AG10803 (cell line): ENCODE measurements around the gene PRCP.

Source experiments
- DNase-seq: peaks from one replicate; pipeline ENCODE4 v3.0.0; 2010; ENCODE audit warnings: low read depth
- H3K4me3 ChIP-seq: 2 replicates; pipeline ENCODE4 v1.5.1; 2011; ENCODE audit warnings: mild to moderate bottlenecking, low read length, control low read depth
- CTCF ChIP-seq: conservative IDR thresholded peaks from 2 replicates; pipeline ENCODE4 v1.5.1; 2011; ENCODE audit warnings: mild to moderate bottlenecking, low read length, control low read depth, inconsistent platforms

The PRCP gene

GRCh38 chr11:82829101-82829500, 71.1 kb downstream of the PRCP start:
- TF ChIP-seq CTCF, result no peak
- no peak for DNase-seq
- H3K4me3 ChIP-seq, result no peak overlapping the region

GRCh38 chr11:82828472-82828871, 71.8 kb downstream of the PRCP start:
- DNase-seq, result no peak
- H3K4me3 ChIP-seq, result no peak overlapping the region
- no peak for TF ChIP-seq CTCF

GRCh38 chr11:82826526-82826925, 73.7 kb downstream of the PRCP start:
- peak; percentile 3 for DNase-seq
- no peak overlapping the region for H3K4me3 ChIP-seq
- no peak for TF ChIP-seq CTCF

- DNase-seq, result no peak
- no peak overlapping the region for H3K4me3 ChIP-seq
- TF ChIP-seq CTCF, result no peak
Observed at GRCh38 chr11:82823647-82824619, 76.3 kb downstream of the PRCP start.

- TF ChIP-seq CTCF, result no peak
- no peak overlapping the region for H3K4me3 ChIP-seq
- DNase-seq, result no peak
Observed at GRCh38 chr11:82818409-82819043, 81.7 kb downstream of the PRCP start.

- no peak overlapping the region for H3K4me3 ChIP-seq
- no peak for TF ChIP-seq CTCF
- DNase-seq, result no peak
Observed at GRCh38 chr11:82815406-82815805, 84.8 kb downstream of the PRCP start.

GRCh38 chr11:82814379-82814778, 85.9 kb downstream of the PRCP start:
- TF ChIP-seq CTCF, result no peak
- DNase-seq, result no peak
- no peak overlapping the region for H3K4me3 ChIP-seq
